WTC11 (cell line): ENCODE data around the gene HOXA10. TPM values are rescaled to one million over a fixed set of nuclear protein-coding genes. Genes with fewer than 3 reads are reported as not detected.

Experiments
- ATAC-seq: fragments of 200-7000 bp; cut with Tn5 transposase; 2 replicates; pipeline ENCODE4 v1.10.0; 2021; ENCODE audit warnings: mild to moderate bottlenecking, moderate library complexity
- CTCF ChIA-PET: fragments of 300-600 bp; sonication (Branson Sonifier 250); formaldehyde crosslinking; loops from one replicate; lab custom pipeline; 2021; ENCODE audit warnings: antibody characterized with exemption; lab: Charles Lee
- POLR2A ChIA-PET: fragments of 350-600 bp; sonication (Branson Sonifier 250); formaldehyde crosslinking; loops from one replicate; lab custom pipeline; 2021; ENCODE audit warnings: antibody characterized with exemption; lab: Charles Lee
- DNase-seq: peaks from one replicate; pipeline ENCODE4 v3.0.0; 2021; ENCODE audit warnings: low spot score
- H3K27ac Mint-ChIP-seq: 2 replicates; pipeline ENCODE4 v1.8.0; 2021; ENCODE audit warnings: mixed read lengths
- H3K27me3 Mint-ChIP-seq: 2 replicates; pipeline ENCODE4 v1.8.0; 2021; ENCODE audit warnings: low read depth, mild to moderate bottlenecking, moderate library complexity, mixed read lengths
- H3K36me3 Mint-ChIP-seq: 2 replicates; pipeline ENCODE4 v1.8.0; 2021; ENCODE audit warnings: mixed read lengths
- H3K4me1 Mint-ChIP-seq: 2 replicates; pipeline ENCODE4 v1.8.0; 2022; ENCODE audit warnings: mixed read lengths
- H3K4me3 Mint-ChIP-seq: 2 replicates; pipeline ENCODE4 v1.8.0; 2021; ENCODE audit warnings: mild to moderate bottlenecking, moderate library complexity, mixed read lengths
- H3K9me3 Mint-ChIP-seq: 2 replicates; pipeline ENCODE4 v1.8.0; 2021; ENCODE audit warnings: mixed read lengths
- AR ChIP-seq: fragments of 250-450 bp; sonication (Bioruptor Pico); IDR thresholded peaks from 2 replicates; pipeline ENCODE4 v1.9.0; 2021; ENCODE audit warnings: mild to moderate bottlenecking
- E2F1 ChIP-seq: sonication (generic); formaldehyde crosslinking; IDR thresholded peaks from 2 replicates; pipeline ENCODE4 v1.8.0; 2022; ENCODE audit warnings: mild to moderate bottlenecking, missing genetic modification reagents
- HMGA2 ChIP-seq: fragments of 250-450 bp; sonication (Bioruptor Pico); IDR thresholded peaks from 2 replicates; pipeline ENCODE4 v1.4.0; 2021; ENCODE audit warnings: mild to moderate bottlenecking, moderate library complexity
- KAT7 ChIP-seq: sonication (generic); formaldehyde crosslinking; IDR thresholded peaks from 2 replicates; pipeline ENCODE4 v1.8.1; 2023; ENCODE audit warnings: missing genetic modification reagents, mild to moderate bottlenecking, borderline replicate concordance
- MLX ChIP-seq: sonication (generic); formaldehyde crosslinking; IDR thresholded peaks from 2 replicates; pipeline ENCODE4 v1.8.1; 2023; ENCODE audit warnings: mild to moderate bottlenecking, missing genetic modification reagents, moderate library complexity
- NR1H2 ChIP-seq: sonication (generic); formaldehyde crosslinking; IDR thresholded peaks from 2 replicates; pipeline ENCODE4 v1.9.0; 2021; ENCODE audit warnings: mild to moderate bottlenecking, moderate library complexity, missing genetic modification reagents
- SMAD3 ChIP-seq: sonication (generic); formaldehyde crosslinking; IDR thresholded peaks from 2 replicates; pipeline ENCODE4 v1.8.0; 2022; ENCODE audit warnings: missing genetic modification reagents, mild to moderate bottlenecking, borderline replicate concordance
- STAT6 ChIP-seq: sonication (generic); formaldehyde crosslinking; conservative IDR thresholded peaks from 2 replicates; pipeline ENCODE4 v1.8.1; 2023; ENCODE audit warnings: mild to moderate bottlenecking, low read depth, missing genetic modification reagents, moderate library complexity
- TCF7 ChIP-seq: sonication (generic); formaldehyde crosslinking; IDR thresholded peaks from 2 replicates; pipeline ENCODE4 v1.8.0; 2022; ENCODE audit warnings: mild to moderate bottlenecking, low read depth, missing genetic modification reagents, moderate library complexity
- TEAD4 ChIP-seq: sonication (generic); formaldehyde crosslinking; IDR thresholded peaks from 2 replicates; pipeline ENCODE4 v1.8.0; 2022; ENCODE audit warnings: mild to moderate bottlenecking, missing genetic modification reagents
- ZNF232 ChIP-seq: sonication (generic); formaldehyde crosslinking; IDR thresholded peaks from 2 replicates; pipeline ENCODE4 v1.8.0; 2022; ENCODE audit warnings: mild to moderate bottlenecking, missing genetic modification reagents
- ZNF423 ChIP-seq: fragments of 250-450 bp; sonication (Bioruptor Pico); IDR thresholded peaks from 2 replicates; pipeline ENCODE4 v2.1.2; 2022; ENCODE audit warnings: mild to moderate bottlenecking, moderate library complexity
- ZNF425 ChIP-seq: fragments of 250-450 bp; sonication (Bioruptor Pico); conservative IDR thresholded peaks from 2 replicates; pipeline ENCODE4 v1.9.0; 2021; ENCODE audit warnings: mild to moderate bottlenecking
- ZSCAN18 ChIP-seq: fragments of 250-450 bp; sonication (Bioruptor Pico); IDR thresholded peaks from 2 replicates; pipeline ENCODE4 v2.1.2; 2022; ENCODE audit warnings: mild to moderate bottlenecking, moderate library complexity
- total RNA-seq: library from RNA; stranded (reverse); gene quantifications from 3 replicates; pipeline ENCODE4 v1.2.3, GENCODE V29; 2021

The HOXA10 gene
- total RNA-seq, 1 experiment from 2014 or later: 0.07 TPM

- Mint-ChIP-seq H3K36me3 (no peaks in the 10 kb centered on the region; the same call in 1 of the 2 replicates), H3K9me3 (no peaks in the 10 kb centered on the region), H3K4me1 (peaks cover 12% of the 10 kb centered on the region; the same call in 1 of the 2 replicates), H3K27ac (no peak overlapping the region), H3K27me3 (peaks cover 96% of the 10 kb centered on the region), H3K4me3 (no peak overlapping the region)
- TF ChIP-seq ZNF232 (CRISPR knock-in tag) (no peak), AR (no peak), ZSCAN18 (CRISPR knock-in tag) (no peak), KAT7 (CRISPR knock-in tag) (no peak), TCF7 (CRISPR knock-in tag) (no peak), SMAD3 (CRISPR knock-in tag) (no peak), STAT6 (CRISPR knock-in tag) (no peak), TEAD4 (no peak), MLX (CRISPR knock-in tag) (no peak), E2F1 (CRISPR knock-in tag) (no peak), ZNF423 (CRISPR knock-in tag) (no peak), HMGA2 (CRISPR knock-in tag) (no peak), ZNF425 (no peak), NR1H2 (no peak)
- CTCF ChIA-PET: interaction anchor here (1.0 to 2.6 kb wide), 3 partner anchors 11 to 451 kb away, joined by 4 to 7 read pairs (median 4); partner anchors contain the start of gene HOXA5
- POLR2A ChIA-PET: no interaction called here
- DNase-seq (no peak), ATAC-seq (no peak)
Observed at GRCh38 chr7:27132214-27132613, 41.9 kb downstream of the HOXA10 start.
